GM19193 (cell line): Measurements from ENCODE around the gene ZSCAN9.

Experiments used
- POLR2A ChIP-seq: IDR thresholded peaks from 4 replicates; pipeline ENCODE4 v1.6.1; 2011; ENCODE audit not compliant: insufficient read depth, insufficient read length; ENCODE audit errors: extremely low read depth

Gene ZSCAN9

DNA sequence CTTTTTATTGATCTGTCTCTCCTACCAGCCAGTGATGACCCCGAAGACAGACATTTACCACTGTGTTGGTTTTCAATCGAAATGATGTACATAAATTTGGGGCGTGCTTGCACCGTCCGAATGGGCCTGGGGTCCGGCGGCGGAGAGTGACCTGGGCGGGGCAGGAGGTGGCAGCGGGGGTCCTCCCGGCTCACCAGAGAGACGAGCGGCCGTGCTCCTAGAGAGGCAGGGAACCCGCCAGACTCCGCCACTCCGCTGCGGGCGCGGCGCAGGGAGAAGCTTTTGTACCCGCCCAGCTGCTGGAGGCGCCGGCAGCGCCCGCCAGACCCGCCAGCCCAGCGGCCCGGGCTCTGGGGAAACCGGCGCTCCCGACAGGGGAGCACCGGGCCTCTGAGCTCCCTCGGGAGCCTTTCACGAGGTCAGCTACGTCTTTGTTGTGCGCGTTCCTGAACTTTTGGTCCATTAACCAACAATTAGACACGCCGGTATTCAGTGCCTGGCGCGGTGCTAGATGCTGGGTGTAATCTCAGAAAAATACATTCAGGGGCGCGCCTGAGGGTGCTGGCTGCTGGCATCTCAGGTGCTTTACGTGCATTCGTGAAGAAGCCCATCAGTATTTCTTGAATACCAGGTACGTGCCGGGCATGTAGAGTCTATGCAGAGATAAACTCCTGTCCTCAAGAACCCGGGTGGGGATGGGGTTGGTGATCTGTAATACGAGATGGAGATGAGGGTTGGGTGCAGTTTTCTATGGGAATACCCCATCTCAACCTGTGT lies 56.4 kb downstream of the ZSCAN9 start, which contains the start of gene PGBD1:
PGBD1 (plus strand) TSS at position 285 of the 777 bp plus-strand sequence. CDS start 2,242 bp downstream, outside the sequence.
- peak; percentile 77 for TF ChIP-seq POLR2A

DNA sequence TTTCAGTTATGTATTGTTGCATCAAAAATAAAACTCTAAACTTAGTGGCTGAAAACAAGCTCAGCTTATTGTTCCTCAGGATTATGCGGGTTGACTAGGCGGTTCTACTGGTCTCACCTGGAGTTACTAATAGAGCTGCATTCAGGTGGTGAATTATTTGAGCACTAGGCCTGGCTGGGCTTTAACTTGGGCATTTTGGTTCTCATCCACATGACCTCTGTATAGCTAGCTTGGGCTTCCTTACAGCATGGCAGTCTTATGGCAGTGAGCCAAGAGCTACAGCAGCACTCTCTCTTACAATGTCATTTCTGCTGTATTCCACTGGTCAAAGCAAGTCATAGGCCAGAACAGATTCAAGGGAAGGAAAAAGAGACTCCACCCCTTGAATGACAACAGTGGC lies 57.9 kb downstream of the ZSCAN9 start:
- TF ChIP-seq POLR2A: no peak
